Measurements from ENCODE around the gene TMEM221.

TMEM221 gene

GRCh38 chr19:17415121-17415520 lies 33.3 kb downstream of the TMEM221 start:
- TF ChIP-seq CTCF (conservative IDR thresholded peaks at IDR 0.05; ENCODE audit: low read depth, low read length): no peak
- DNase-seq (ENCODE audit: low read depth): no peak
- no peak overlapping the region for H3K4me3 ChIP-seq (ENCODE audit: low read depth, low read length)

- no peak for TF ChIP-seq CTCF (conservative IDR thresholded peaks at IDR 0.05; ENCODE audit: low read depth, low read length)
- H3K4me3 ChIP-seq (ENCODE audit: low read depth, low read length): no peak overlapping the region
- no peak for DNase-seq (ENCODE audit: low read depth)
Observed at GRCh38 chr19:17414097-17414496, 34.4 kb downstream of the TMEM221 start.

GRCh38 chr19:17411801-17412200 lies 36.7 kb downstream of the TMEM221 start:
- no peak overlapping the region for H3K4me3 ChIP-seq (ENCODE audit: low read depth, low read length)
- TF ChIP-seq CTCF (conservative IDR thresholded peaks at IDR 0.05; ENCODE audit: low read depth, low read length): no peak
- no peak for DNase-seq (ENCODE audit: low read depth)

- TF ChIP-seq CTCF (conservative IDR thresholded peaks at IDR 0.05; ENCODE audit: low read depth, low read length): no peak
- no peak for DNase-seq (ENCODE audit: low read depth)
- H3K4me3 ChIP-seq (ENCODE audit: low read depth, low read length): no peak overlapping the region
Observed at GRCh38 chr19:17409990-17410389, 38.5 kb downstream of the TMEM221 start.

GRCh38 chr19:17406887-17407196 lies 41.6 kb downstream of the TMEM221 start:
- DNase-seq (ENCODE audit: low read depth): no peak
- no peak overlapping the region for H3K4me3 ChIP-seq (ENCODE audit: low read depth, low read length)
- no peak for TF ChIP-seq CTCF (conservative IDR thresholded peaks at IDR 0.05; ENCODE audit: low read depth, low read length)

- H3K4me3 ChIP-seq (ENCODE audit: low read depth, low read length): no peak overlapping the region
Observed at GRCh38 chr19:17406046-17406886, 42.2 kb downstream of the TMEM221 start.

More at GRCh38 chr19:17406046-17406886, 42.2 kb downstream of the TMEM221 start:
- DNase-seq (ENCODE audit: low read depth): peak; percentile 45
- TF ChIP-seq CTCF (conservative IDR thresholded peaks at IDR 0.05; ENCODE audit: low read depth, low read length): no peak
